Prostate gland (tissue), 2 donors: ENCODE measurements around the gene AGK.

Experiments used
- POLR2A ChIP-seq: fragments of 450-650 bp; IDR thresholded peaks from one replicate; pipeline ENCODE4 v1.6.1; 2016; ENCODE audit warnings: antibody characterized with exemption, mild to moderate bottlenecking
- TF ChIP-seq, protein P1 (sequence below), 4 experiments: fragments of 200-600 bp in 2 of 4; fragments of 450-650 bp in 2 of 4; sonication (generic) in 2 of 4; IDR thresholded peaks; 1 replicate in 3 of 4; 2 replicates in 1 of 4; pipeline ENCODE4 v1.5.1; 2016 to 2019; ENCODE audit warnings: antibody characterized with exemption in 4 of 4, mild to moderate bottlenecking in 2 of 4, moderate library complexity in 2 of 4

DNA sequence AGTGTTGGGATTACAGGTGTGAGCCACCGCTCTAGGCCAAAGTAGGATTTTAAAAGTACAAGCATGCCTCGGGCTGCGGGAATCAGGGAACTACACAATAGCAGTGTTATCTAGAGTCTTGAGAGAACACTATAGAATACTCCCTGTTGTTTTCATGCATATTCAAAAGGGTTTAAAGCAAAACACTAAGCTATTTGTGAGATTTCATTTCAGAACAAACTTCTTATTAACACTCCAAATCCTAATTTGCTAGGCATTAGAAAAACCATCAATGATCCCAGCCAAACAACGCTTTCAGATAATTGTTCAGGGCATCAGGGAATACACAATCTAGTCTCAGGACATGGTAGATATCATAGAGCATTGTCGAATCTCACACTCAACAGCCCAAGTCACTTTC is 136.8 kb downstream of the AGK start:
- TF ChIP-seq, protein P1, sequence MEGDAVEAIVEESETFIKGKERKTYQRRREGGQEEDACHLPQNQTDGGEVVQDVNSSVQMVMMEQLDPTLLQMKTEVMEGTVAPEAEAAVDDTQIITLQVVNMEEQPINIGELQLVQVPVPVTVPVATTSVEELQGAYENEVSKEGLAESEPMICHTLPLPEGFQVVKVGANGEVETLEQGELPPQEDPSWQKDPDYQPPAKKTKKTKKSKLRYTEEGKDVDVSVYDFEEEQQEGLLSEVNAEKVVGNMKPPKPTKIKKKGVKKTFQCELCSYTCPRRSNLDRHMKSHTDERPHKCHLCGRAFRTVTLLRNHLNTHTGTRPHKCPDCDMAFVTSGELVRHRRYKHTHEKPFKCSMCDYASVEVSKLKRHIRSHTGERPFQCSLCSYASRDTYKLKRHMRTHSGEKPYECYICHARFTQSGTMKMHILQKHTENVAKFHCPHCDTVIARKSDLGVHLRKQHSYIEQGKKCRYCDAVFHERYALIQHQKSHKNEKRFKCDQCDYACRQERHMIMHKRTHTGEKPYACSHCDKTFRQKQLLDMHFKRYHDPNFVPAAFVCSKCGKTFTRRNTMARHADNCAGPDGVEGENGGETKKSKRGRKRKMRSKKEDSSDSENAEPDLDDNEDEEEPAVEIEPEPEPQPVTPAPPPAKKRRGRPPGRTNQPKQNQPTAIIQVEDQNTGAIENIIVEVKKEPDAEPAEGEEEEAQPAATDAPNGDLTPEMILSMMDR (IDR thresholded peaks at IDR 0.05): no peak
- TF ChIP-seq POLR2A: no peak
